ENCODE results near the gene SPRR2F.

Gene SPRR2F

DNA sequence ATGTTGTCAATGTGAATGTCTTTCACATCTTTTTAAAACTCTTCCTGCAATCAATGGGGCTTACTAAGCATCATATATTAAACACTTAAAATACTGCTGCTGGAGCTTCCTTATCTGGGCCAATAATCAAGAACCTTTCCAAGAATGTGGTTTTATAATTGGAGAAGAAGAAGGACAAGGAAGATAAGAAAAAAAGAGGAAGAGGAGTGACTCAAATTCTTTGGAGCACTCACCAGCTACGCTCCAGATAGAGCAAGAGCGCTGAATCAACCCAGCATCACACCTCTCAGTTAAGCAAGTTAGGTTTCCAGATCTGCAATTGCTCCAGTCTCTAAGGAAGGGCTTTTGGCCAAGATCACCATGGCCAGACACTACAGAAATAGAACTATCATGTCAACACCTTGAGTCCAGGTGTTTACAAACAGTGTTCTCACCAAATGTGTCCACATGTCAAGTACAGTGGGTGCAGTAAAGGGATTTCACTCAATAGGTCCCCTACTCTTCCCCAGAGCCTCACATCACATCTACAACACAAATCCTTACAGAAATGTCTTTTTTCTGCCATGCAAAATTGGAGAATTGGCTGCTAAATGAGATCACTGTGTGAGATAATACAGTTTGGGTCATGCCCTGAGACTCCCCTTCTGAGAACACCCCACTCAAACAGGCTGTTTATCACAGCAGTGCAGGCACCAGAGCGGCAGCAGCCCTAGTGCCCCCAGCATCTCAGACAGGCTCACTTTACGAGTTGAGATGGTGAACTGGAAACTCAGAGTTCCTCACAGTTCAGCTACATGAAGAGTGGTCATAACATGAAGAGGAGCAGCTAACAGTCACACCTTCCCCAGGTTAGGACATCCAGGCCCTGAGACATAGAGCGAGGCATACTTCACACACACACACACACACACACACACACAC, 40.2 kb downstream of the SPRR2F start:
- no peak for DNase-seq (ENCODE audit: low read depth in 2 of 3, low spot score in 2 of 3)

DNA sequence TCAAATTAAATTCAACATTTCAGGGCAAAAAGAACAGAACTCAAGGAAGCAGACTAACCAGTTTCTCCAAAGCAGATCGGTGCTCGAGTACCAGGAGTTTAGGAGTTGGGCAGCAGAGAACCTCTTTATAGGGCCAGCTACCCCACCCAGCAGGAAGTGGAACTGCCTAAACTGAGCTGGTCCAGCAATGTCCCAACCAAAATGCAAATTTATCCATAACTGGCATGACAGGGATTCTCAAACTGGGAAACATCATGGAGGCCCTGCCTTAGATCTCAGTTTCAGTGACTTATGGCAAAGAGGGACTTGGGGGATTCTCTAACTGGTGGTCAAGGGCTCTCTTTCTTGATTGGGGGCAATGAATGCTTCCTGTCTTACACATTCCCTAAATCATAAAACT, 41.8 kb downstream of the SPRR2F start, which contains the start of gene SPRR2B:
Gene SPRR2B (minus strand): TSS at position 101 of the 400 bp plus-strand sequence. CDS start 772 bp downstream, outside the sequence.
- DNase-seq (ENCODE audit: low read depth in 2 of 3, low spot score in 2 of 3), result no peak

DNA sequence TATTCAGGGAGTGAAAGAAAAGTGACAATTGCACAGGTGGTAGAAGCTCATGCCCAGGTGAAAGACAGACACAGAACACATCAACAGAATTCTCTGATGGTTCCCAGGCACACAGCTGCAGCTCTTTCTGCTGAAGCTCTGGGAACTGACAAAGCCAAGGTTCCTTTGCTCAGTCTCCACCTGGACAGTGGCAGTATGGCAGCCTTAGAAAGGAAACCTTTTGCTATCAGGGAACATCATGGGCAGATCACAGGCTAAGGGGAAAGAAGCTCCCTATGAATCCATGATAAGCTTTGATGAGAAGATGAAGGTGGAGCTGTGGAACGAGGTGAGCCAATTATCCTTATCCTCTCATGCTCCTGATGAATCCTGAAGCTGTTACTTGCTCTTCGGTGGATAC, 43.1 kb downstream of the SPRR2F start:
- DNase-seq (ENCODE audit: low read depth in 2 of 3, low spot score in 2 of 3), result no peak
